Right renal cortex interstitium (tissue), 3 donors: ENCODE measurements around the gene C9orf152. TPM values are rescaled to one million over a fixed set of nuclear protein-coding genes. Genes with fewer than 3 reads are reported as not detected.
A peak's percentile ranks its signal among the peaks of the same experiment; 100 is the strongest.
"Not testable (repeated sequence)": the region's sequence is repeated elsewhere in the genome, so short reads cannot be mapped to it uniquely, and the experiment has no call there.

ENCODE experiments used
- DNase-seq, 3 donors: peaks; one replicate each; pipeline ENCODE4 v3.0.0-alpha.2; 2013; ENCODE audit warnings: low read depth in 3 of 3, low spot score in 2 of 3
- polyA plus RNA-seq, 3 donors: library from polyadenylated mRNA; unstranded; fragments of 120-200 nt; gene quantifications; one replicate each; pipeline ENCODE4 v1.2.1, GENCODE V29; 2013; ENCODE audit not compliant: insufficient read length in 3 of 3

The C9orf152 gene
- polyA plus RNA-seq, 3 donors: 0.35 to 0.51 (median 0.42) TPM

DNA sequence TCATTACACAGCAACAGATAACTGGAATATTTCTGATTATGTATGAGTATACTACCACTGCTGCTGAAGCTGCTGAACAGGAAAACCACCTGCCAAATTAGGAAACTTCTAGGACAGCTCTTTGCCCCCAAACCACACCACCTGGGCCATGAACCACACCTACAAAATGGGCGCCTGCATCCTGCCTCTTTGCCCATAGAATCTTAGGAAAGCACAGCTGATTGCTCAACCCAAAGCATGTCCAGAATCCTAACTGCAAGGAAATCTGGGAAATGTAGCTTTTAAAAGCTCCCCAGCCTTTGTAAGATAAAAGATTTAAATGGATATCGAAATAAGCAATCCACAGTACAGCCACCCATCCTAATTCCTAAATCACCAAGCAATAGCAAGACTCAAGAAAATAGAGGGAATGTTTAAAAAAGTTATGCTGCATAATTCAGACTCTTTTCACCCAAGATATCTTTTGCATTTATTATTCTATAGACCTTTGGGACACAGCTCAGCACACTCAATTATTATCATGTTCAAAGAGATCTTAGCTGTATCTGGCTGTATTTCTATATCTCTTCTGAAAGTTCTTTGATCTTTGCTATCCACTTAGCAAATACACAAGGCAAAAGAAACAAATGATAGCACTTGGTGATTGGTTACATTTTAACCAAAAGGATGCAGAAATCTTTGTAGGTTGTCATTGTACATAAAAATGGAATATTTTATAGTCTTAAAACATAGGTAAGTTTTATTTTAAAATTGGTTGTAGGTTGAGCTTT lies 6.8 kb upstream of the C9orf152 start:
- DNase-seq: no peak

DNA sequence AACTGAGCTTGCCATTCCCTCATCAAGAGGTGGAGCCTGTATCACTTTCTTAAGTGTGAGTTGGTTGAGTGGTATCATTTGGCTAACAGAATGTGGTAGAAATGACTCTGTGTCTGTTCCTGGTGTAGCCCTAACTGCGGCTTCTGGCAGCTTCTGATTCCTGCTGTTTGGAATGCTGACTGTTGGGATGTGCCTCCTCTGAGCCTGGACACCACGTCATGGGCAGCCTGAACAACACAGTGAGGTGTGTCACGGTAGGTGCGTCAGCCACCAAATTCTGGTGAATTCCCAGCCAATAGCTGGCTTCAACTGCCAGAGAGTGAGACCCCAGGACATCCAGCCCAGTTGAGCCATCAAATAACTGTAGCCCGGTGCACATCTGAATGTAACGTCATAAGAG lies 6.1 kb upstream of the C9orf152 start:
- no peak for DNase-seq

DNA sequence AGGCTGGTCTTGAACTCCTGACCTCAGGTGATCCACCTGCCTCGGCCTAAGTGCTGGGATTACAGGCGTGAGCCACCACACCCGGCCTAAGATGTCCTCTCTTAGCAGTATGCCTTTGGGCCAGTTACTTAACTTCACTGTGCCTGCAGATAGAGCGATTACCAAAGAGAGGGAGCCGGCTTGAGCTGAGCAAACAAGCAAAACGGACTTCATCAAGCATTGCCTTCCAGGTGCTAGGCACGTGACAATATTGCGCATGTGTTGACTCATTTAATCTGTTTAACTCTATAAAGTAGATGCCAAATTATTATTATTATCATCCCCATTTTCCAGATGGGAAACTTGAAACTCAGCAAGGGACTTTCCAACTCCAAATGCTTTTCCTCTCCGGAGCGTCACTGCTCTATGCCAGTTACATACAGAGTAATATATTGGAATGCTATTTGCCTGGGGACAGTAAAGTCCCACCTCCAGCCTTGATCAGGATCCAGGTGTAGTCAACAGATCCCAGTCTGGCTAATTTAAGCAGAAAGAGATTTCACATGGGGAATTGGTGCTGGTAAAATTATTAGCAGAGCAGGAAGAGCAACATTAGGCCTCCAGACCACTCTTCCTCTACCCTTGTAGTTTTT lies 5.6 kb upstream of the C9orf152 start:
- DNase-seq: no peak

DNA sequence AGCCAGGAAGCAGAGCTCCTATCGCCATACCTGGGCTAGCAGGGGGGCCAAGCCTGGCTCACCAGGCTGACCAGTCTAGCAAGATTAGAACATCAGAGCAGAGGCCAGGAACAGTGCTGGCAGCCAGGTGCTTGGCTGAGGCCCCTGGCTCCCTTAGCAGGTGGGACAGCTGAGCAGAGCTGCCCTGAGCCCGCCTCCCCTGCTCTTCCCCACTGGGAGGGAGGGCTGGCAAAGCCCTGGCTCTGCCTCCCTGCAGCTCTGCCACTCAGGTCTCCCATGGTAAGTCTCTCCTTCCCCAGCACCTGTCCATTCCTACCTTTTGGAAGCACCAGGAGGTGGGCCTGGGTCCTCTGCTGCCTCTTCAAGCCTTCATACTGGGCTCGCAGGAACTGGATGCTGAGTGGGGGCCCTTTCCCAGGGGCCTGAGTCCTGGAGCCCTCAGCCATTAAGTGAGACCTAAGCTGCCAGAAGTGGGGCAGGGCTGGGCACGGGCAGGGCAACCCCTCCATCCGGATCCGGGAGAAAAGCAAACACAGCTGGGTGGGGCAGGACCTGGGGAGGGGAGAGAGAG lies 803 bp downstream of the C9orf152 start:
- DNase-seq: no peak

DNA sequence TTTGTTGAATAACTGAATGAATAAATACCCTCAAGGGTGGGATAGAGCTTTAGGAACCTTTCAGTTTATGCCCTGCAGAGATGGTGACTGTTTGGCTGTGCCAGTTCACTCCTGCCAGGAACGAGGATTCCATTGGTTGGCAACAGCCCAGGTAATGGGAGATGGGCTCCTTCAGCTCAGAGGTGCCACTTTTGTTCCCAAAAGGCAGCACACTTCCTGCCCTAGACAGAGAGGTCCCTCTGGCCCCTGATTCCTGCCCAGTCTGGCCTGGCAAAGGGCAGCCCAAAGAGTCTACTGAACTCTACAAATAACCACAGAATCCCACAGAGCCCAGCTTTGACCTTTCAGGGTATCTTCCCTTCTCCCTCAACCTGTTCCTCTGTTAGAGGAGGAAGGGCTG lies 1.6 kb downstream of the C9orf152 start:
- no peak for DNase-seq

DNA sequence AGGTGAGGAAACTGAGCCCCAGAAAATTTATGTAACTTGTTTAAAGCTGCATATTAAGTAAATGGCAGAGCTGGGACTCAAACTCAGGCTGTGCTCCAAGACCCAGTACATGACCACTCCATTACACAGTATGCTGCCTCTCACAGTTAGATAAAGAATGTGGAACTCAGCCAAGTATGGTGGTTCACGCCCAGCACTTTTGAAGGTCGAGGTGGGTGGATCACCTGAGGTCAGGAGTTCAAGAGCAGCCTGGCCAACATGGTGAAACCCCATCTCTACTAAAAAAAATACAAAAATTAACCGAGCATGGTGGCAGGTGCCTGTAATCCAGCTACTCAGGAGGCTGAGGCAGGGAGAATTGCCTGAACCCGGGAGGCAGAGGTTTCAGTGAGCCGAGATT lies 2.3 kb downstream of the C9orf152 start:
- DNase-seq: not testable (repeated sequence)

- no peak for DNase-seq
Measured at GRCh38 chr9:110202232-110202631, 5.7 kb downstream of the C9orf152 start.

DNA sequence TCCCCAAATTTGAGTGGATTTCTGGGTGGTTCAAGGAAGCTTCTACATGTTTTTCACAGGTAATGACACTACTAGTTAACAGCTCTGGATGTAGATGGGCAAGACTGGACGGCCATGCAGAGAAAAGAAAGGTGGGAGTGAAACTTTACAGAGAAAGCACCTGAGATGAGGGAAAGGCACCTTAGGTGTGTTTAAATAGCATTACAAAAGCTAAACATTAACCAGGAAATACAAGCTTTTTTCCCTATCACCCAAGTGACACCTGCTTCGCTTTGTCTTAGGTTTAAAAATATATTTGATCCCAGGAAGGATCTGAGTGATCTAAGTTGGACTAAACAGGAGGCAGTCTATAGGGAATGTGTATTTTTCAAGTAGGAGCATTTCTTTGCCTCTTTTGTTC lies 8.3 kb downstream of the C9orf152 start:
- no peak for DNase-seq

- no peak for DNase-seq
Measured at GRCh38 chr9:110198357-110198756, 9.6 kb downstream of the C9orf152 start.

DNA sequence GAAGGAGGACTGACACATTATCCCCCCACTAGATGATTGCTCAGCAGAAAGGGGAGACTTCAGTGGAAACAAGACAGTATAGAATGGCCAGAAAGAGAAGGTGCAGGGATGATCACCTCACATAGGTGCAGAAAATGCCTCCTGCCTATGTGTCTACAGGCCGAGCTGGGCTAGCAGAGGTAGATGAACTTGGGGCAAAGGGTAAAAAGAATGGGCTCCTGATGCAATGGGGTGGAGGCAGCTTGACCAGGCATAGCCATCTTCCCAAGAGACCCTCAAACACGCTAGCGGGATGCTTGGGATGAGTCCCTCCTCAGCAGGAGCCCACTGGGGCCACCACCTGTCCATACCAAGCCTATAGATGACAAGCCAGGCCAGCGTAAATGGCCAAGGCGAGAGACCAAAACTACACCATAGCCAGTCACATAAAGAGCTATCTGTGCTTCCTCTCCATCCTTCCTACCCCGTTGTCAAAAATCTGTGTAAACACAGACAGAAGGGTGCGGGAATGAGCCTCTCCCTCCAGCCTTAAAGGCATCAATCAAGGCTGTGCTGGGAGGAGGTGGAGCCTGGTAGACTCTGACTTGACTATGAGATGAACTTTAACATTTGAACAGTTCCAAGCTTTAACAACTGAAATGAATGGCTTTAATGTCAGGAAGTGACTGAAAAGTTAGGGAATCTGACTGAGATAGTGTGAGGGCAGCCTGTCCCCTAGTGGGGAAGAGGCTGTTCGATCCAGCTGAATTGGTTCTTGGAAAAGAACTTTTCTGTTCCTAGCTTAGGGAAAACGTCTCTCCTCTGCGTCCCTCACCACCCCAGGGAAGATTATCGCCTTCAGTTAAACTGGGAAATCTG lies 10.4 kb downstream of the C9orf152 start:
- DNase-seq: no peak

GRCh38 chr9:110196084-110196499 lies 11.9 kb downstream of the C9orf152 start:
- DNase-seq: not testable (repeated sequence)

- peak; percentile 64 to 78 (median 77) for DNase-seq
Measured at GRCh38 chr9:110192531-110193261, 15.3 kb downstream of the C9orf152 start.

GRCh38 chr9:110191615-110192014 lies 16.3 kb downstream of the C9orf152 start:
- no peak for DNase-seq

DNA sequence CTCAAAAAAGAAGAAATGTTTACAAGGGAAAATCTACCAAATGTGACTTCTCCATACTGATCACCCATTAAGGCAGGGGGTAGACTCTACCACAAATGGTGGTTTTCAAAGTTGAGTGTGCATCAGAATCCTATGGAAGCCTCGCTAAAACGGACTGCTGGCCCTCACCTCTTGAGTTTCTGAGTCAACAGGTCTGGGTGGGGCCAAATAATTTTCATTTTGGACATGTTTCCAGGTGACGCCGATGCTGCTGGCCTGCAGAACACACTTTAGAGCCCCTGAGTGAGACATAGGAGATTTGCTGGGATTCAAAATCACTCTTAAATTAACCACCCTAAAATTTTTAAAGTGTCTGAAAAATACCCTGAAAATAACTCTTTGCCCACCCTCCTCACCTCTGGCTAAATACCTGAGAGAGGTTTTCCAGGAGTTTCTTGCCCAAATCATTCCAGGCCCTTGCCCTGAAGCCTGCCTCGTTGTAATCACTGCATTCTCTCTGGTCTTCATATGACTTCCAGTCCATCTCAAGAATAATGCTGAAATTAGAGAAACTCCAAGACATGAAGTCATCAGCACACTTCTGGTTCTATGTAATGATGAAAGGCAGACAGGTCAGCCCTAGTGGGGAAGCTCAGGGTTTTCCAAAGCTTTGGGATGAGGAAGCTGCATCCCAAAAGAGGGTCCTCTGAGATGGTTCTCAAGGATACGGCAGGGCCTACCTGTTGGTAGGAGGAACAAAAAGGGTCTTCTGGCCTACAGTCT lies 18.2 kb downstream of the C9orf152 start:
- DNase-seq: no peak

GRCh38 chr9:110188991-110189390 lies 19.0 kb downstream of the C9orf152 start:
- DNase-seq: no peak

DNA sequence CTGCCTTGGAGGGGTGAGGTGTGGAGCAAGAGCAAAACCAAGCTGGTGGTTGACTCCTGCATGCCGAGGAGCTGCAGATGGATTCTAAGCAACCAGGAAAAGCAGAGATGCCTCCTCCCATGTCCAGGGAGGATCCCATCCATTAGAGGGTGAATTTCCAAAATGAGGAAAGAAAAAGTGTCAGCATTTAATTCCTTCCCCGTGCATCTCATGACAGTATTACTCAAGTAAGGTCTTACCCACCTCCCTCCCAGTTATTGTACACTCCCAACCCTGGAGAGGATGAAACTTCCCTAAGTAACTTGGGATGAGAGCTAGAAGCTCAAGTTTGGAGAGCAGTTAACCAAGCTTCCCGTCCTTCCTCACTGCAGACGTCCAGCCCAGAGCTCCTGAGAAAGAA lies 19.9 kb downstream of the C9orf152 start:
- DNase-seq: no peak

DNA sequence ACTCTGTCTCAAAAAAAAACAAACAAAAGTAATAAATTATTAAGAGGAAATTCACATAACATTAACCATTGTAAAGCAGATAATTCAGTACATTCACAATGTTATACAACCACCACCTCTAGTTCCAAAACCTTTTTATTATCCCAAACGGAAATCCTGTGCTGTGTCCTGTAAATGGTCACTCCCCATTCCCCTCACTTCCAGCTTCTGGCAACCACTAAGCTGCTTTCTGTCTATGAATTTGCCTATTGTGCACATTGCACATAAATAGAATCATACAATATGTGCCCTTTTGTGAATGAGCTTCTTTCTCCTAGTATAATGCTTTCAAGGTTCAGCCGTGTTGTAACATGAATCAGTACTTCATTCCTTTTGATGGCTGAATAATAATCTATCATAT lies 20.8 kb downstream of the C9orf152 start:
- DNase-seq: no peak

DNA sequence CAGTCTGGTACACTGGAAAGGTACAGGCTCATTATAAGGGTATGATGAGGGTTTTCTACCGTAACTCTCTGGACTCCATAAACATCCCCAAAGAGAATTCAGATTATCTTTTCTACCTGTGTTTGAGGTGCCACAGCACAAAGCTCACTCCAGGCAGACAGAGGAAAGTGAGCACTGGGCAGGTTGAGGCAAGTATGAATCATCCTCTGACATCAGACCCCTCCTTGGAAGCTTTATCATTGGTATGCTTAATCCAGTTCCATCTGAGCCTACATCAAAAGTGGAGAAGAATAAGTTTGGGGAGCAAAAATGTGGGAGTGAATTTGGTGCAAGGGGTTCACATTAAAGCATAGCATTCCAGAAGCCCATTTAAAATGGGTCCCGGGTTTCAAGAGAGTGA lies 21.7 kb downstream of the C9orf152 start:
- DNase-seq: no peak

DNA sequence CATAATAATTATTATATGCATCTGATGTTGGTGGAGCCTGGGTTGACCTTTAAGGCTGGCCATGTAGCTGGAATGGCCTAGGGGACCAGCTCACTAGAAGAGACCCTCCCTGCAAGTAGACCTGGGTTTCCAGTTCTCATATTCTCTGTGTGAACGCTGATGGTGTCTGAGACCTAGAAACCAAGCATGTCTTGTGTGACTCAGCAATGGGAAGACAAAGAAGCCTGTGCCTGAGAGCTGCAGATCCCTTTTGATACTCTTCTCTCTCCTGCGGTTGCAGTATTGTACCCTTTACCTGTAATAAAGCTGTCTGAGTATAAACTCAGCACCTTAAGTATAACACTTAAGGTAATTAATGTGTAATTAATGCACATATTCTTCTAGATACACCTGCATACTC lies 22.2 kb downstream of the C9orf152 start:
- DNase-seq: no peak
